HG03159 (cell line): Measurements from ENCODE around the gene GPR146.

Source experiments
- ATAC-seq: cut with Tn5 transposase; IDR thresholded peaks from one replicate; pipeline ENCODE4 v1.9.1; 2021; ENCODE audit warnings: mild to moderate bottlenecking, moderate library complexity; ENCODE audit not compliant: unreplicated experiment

The GPR146 gene

DNA sequence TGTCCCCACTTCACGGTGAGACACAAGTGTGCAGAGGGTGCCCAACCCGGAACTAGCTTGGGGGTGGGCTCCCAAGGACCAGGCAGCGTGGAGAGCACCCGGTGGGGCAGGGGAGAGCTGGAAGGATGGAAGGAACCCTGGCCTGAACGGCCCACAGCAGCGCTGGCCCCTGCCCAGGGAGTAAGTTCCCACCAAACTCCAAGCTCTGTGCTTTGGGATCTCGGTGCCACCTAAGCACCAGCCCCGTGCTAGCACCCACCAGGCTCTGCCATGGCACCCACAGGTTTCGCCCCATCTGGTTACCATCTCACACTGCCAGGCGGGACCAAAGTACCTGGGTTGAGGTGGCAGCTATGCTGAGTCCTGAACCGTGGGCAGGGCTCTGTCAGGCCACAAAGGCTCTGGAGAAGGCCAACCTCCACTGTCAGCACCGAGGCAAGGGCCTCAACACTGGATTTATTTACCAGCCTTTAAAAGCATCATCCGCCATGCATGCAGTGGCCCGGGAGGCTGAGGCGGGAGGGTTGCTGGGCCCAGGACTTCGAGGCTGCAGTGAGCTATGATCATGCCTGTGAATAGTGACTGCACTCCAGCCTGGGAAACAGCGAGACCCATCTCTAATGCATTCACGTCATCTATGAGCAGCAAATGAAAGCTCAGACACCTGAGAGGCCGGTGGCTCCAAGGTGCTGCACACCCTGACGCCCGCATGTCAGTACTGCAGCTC, 59.6 kb downstream of the GPR146 start:
- ATAC-seq, result peak; percentile 4

DNA sequence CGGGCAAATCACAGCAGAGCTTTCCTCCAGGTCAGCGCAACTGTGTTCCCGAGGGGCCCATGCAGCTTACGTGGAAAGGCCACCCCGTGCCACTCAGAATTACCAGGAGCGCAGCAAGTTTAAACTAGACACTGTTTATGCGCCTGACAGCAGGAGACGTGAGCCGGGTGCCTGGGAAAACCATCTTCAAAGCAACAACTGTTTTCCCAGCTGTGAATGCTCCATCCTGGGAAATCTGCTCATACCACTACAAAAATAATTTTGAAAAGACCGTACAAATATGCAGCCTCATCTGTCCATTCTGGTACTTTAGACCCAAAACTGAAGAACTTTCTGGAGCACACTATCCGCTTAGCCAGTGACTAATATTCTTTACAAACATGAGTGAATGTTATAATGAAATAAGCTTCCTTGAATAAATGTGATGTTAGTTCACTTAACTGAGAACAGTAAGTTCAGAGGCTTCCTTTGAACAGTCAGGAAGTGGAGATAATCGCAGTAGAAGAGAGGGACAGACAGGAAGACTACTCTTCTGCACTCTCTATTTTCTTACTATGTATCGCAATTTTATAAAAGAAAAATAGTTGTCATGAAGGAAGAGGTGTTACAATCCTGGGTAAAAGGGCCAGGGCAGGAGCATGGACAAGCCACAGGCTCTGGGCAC, 60.3 kb downstream of the GPR146 start:
- ATAC-seq, result no peak

DNA sequence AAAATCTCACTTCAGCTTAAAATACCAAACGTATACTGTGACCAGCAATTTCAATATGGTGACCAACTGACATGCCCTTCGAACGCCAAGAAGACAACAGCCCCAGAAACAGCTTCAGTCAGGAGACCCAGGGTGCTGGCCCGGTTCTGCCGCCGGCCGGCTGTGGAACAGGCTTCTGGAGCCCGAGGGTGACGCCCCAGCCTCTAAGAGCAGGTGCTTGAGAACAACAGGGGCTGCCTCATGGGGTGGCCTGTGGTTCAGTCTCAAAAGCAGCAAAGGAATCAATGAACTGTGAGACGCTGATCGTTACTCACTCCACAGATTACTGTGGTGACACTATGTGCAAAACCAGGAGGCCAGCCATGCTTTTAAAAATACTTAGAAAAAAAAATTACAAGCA, 60.8 kb downstream of the GPR146 start:
- ATAC-seq, result no peak

DNA sequence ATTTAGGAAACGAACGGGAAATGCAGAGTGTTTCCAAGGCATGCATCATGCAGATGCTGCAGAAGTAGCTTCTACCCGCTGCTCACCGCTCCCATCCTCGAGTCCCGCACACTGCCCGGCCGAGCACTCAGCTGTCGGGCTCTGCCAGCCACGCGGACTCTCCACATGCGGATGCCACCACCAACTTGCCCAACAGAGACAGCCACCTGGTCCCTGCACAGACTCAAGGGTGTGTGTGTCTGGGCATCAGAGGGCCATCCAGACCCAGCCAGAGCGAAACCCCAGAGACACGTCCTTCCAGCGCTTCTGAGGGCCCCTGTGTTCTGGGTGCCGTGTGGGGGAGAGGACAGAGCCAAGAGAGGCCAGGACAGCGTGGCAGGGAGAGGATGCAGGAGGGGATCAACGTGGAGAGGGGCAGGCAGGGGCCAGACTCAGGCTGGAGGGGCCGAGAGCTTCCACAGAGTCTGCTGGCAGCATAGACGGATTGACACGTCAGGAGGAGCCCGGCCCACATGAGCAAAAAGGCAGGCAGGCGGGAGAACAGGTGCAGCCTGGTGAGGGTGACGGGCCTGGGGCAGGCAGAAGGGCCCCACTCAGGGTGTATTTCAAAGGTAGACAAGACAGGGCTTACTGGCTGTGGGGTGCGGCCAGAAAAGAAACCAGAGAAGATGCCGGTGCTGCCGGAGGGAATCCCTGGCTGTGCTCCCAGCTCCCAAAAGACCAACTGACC, 61.9 kb downstream of the GPR146 start:
- no peak for ATAC-seq

DNA sequence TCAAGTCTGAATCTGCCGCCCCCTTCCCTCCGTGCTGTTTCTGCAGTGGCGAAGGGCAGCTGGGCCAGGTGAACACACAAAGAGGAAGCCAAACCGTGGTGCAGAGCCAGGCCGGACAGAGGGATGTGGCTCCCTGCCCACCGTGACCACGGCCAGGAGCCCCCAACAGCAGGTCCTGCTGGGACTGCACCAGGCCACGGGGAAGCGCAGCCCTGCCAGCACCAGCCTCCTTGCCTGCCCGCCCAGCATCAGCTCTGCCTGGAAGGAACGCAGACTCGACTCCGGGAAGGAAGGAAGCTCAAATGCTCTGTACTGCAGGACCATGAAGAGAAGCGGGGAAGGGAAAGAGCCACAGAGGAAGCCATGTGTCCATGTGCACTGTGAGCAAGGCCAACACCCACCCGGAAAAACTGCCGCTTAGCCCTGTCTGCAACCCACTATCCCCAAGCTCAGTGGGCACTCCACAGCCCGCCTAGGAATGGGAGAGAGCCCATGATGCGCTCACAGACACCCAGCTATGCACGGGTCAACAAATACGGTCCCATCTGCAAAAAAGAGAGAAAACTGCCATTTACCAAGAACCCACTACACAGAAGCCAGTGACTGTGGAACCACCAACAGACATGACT, 62.6 kb downstream of the GPR146 start:
- no peak for ATAC-seq

DNA sequence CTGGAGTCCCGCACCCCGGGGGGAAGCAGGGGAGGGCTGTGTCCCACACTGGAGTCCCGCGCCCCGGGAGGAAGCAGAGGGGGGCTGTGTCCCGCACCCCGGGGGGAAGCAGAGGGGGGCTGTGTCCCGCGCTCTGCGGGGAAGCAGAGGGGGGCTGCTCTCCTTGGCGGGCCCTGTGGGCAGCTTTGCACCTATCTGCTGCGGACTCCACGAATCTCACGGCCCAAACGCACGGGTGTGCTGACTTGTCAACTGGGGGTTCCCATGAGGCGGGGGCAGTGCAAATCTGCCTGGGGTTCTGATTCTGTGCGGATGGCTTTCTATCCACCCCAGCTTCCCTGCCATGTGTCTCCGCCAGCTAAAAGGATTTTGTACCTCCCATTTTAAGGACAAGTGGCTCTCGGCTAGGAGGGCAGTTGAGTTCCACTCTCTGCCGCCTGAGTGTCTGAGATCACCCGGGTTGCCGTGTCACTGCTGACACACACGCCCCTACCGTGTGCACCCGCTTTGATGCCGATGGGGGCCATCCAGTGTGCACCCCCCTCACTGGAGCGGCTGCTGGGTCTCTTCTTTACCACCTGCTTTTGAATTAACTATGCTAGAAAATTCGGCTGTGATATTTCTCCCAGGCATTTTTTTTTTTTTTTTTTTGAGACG, 64.0 kb downstream of the GPR146 start:
- ATAC-seq, result no peak
